Tibial nerve (tissue), 4 donors: ENCODE results near the gene GIMAP2. TPM values are rescaled to one million over a fixed set of nuclear protein-coding genes. Genes with fewer than 3 reads are reported as not detected.

Experiments used
- DNase-seq, 2 donors: peaks; one replicate each; pipeline ENCODE4 v3.0.0-alpha.2; 2019; ENCODE audit warnings: low spot score in 2 of 2
- H3K27ac ChIP-seq, 4 donors: fragments of 200-600 bp; sonication (generic) in 3 of 4; one replicate each; pipeline ENCODE4 v1.5.1; 2017 to 2019; ENCODE audit warnings: mild to moderate bottlenecking in 1 of 4
- H3K27me3 ChIP-seq, 2 donors: fragments of 200-600 bp; sonication (generic) in 1 of 2; one replicate each; pipeline versions ENCODE4 v1.5.1 to v1.6.0; 2017 to 2019
- H3K36me3 ChIP-seq, 3 donors: fragments of 200-600 bp; sonication (generic); one replicate each; pipeline ENCODE4 v1.5.1; 2018 to 2019
- H3K4me1 ChIP-seq, 4 donors: fragments of 200-600 bp; sonication (generic) in 3 of 4; one replicate each; pipeline ENCODE4 v1.5.1; 2017 to 2019
- H3K4me3 ChIP-seq, 4 donors: fragments of 200-600 bp; sonication (generic) in 3 of 4; one replicate each; pipeline ENCODE4 v1.5.1; 2017 to 2019; ENCODE audit warnings: mild to moderate bottlenecking in 1 of 4, moderate library complexity in 1 of 4
- H3K9me3 ChIP-seq, 4 donors: fragments of 200-600 bp; sonication (generic) in 3 of 4; one replicate each; pipeline ENCODE4 v1.5.1; 2017 to 2019
- CTCF ChIP-seq, 5 experiments: fragments of 200-600 bp in 3 of 5; fragments of 450-650 bp in 2 of 5; sonication (generic) in 3 of 5; IDR thresholded peaks; one replicate each; pipeline ENCODE4 v1.5.1; 2016 to 2019; ENCODE audit warnings: antibody characterized with exemption in 5 of 5, mild to moderate bottlenecking in 3 of 5, moderate library complexity in 2 of 5
- EP300 ChIP-seq, 2 donors: sonication (generic); formaldehyde crosslinking; IDR thresholded peaks; one replicate each; pipeline ENCODE4 v1.6.1; 2017; ENCODE audit warnings: antibody characterized with exemption in 2 of 2, mild to moderate bottlenecking in 1 of 2
- POLR2A ChIP-seq, 2 donors: fragments of 450-650 bp; IDR thresholded peaks; one replicate each; pipeline ENCODE4 v1.6.1; 2017; ENCODE audit warnings: antibody characterized with exemption in 2 of 2, mild to moderate bottlenecking in 2 of 2, moderate library complexity in 2 of 2
- WGBS, 2 donors: methylation state at CpG; one replicate each; pipeline ENCODE4 v1.1.5; 2018; 5-methylcytosine and 5-hydroxymethylcytosine counted together
- total RNA-seq, 4 donors: library from RNA; depleted of rRNA; stranded (reverse); fragments of >200 nt; gene quantifications; one replicate each; pipeline ENCODE4 v1.1.0, GENCODE V29; 2016

The GIMAP2 gene
- total RNA-seq, 4 donors from 2014 or later = 6.3 to 22.0 (median 7.8) TPM

- DNase-seq = no peak
- Histone ChIP-seq H3K4me1 (no peaks in the 10 kb centered on the region), H3K36me3 (no peaks in the 10 kb centered on the region), H3K4me3 (no peak overlapping the region), H3K27me3 (no peaks in the 10 kb centered on the region), H3K9me3 (peaks cover 0 to 33% (median 0%) of the 10 kb centered on the region in 4 donors), H3K27ac (no peak overlapping the region)
- no peak for TF ChIP-seq CTCF (IDR thresholded peaks at IDR 0.05)
- TF ChIP-seq POLR2A (IDR thresholded peaks at IDR 0.05) = no peak
- TF ChIP-seq EP300 (IDR thresholded peaks at IDR 0.05) = no peak
Measured at GRCh38 chr7:150728011-150728410, 42.5 kb downstream of the GIMAP2 start.

- no peaks in the 10 kb centered on the region for H3K27me3 ChIP-seq
- H3K27ac ChIP-seq = no peak overlapping the region
- H3K9me3 ChIP-seq = peaks cover 0 to 33% (median 0%) of the 10 kb centered on the region in 4 donors
- H3K4me1 ChIP-seq = no peaks in the 10 kb centered on the region
- TF ChIP-seq POLR2A (IDR thresholded peaks at IDR 0.05) = no peak
- TF ChIP-seq EP300 (IDR thresholded peaks at IDR 0.05) = no peak
- TF ChIP-seq CTCF (IDR thresholded peaks at IDR 0.05) = no peak
- no peaks in the 10 kb centered on the region for H3K36me3 ChIP-seq
- DNase-seq = no peak
- no peak overlapping the region for H3K4me3 ChIP-seq
Measured at GRCh38 chr7:150728609-150729008, 43.1 kb downstream of the GIMAP2 start.

- peak overlapping the region in 1 of 4 donors; percentile 30 for H3K27ac ChIP-seq
Measured at GRCh38 chr7:150731916-150732315, 46.4 kb downstream of the GIMAP2 start.

GRCh38 chr7:150732786-150733481 is 47.4 kb downstream of the GIMAP2 start:
- H3K27ac ChIP-seq = no peak overlapping the region
- no peaks in the 10 kb centered on the region for H3K4me1 ChIP-seq
- no peak overlapping the region for H3K4me3 ChIP-seq
- 71 to 76% methylated on average over 5 of the region's 5 CpGs for WGBS, 2 donors
- TF ChIP-seq CTCF (IDR thresholded peaks at IDR 0.05) = no peak
- no peak for TF ChIP-seq POLR2A (IDR thresholded peaks at IDR 0.05)
- no peak for TF ChIP-seq EP300 (IDR thresholded peaks at IDR 0.05)
- peaks cover 0 to 3% of the 10 kb centered on the region in 2 donors for H3K27me3 ChIP-seq
- DNase-seq = no peak
- peaks cover 0 to 17% (median 0%) of the 10 kb centered on the region in 4 donors for H3K9me3 ChIP-seq
- no peaks in the 10 kb centered on the region for H3K36me3 ChIP-seq

More at GRCh38 chr7:150731916-150732315, 46.4 kb downstream of the GIMAP2 start:
- Histone ChIP-seq H3K4me3 (no peak overlapping the region), H3K4me1 (no peaks in the 10 kb centered on the region), H3K27me3 (no peaks in the 10 kb centered on the region), H3K9me3 (peaks cover 0 to 26% (median 0%) of the 10 kb centered on the region in 4 donors), H3K36me3 (no peaks in the 10 kb centered on the region)
- WGBS, 2 donors = 44 to 45% methylated on average over 1 of the region's 1 CpG
- TF ChIP-seq CTCF (IDR thresholded peaks at IDR 0.05) (no peak), POLR2A (IDR thresholded peaks at IDR 0.05) (no peak), EP300 (IDR thresholded peaks at IDR 0.05) (no peak)
- no peak for DNase-seq

- H3K36me3 ChIP-seq = no peaks in the 10 kb centered on the region
- 88% methylated on average over 5 of the region's 5 CpGs for WGBS, 2 donors
- H3K4me3 ChIP-seq = no peak overlapping the region
- no peak overlapping the region for H3K27ac ChIP-seq
- H3K4me1 ChIP-seq = no peaks in the 10 kb centered on the region
- DNase-seq = no peak
- H3K9me3 ChIP-seq = peaks cover 0 to 11% (median 0%) of the 10 kb centered on the region in 4 donors
- TF ChIP-seq EP300 (IDR thresholded peaks at IDR 0.05) (no peak), POLR2A (IDR thresholded peaks at IDR 0.05) (no peak), CTCF (IDR thresholded peaks at IDR 0.05) (no peak)
- H3K27me3 ChIP-seq = peaks cover 0 to 3% of the 10 kb centered on the region in 2 donors
Measured at GRCh38 chr7:150733482-150734095, 48.1 kb downstream of the GIMAP2 start.
